OCI-LY7 (cell line): Measurements from ENCODE around the gene ACAA2. TPM values are rescaled to one million over a fixed set of nuclear protein-coding genes. Genes with fewer than 3 reads are reported as not detected.

Experiments used
- BruUV-seq: library from RNA; stranded (reverse); fragments of 400-500 nt; replicated peaks from 2 replicates; lab custom pipeline; 2021; lab: Mats Ljungman, UMichigan
- CTCF ChIA-PET: fragments of 300-600 bp; sonication (Branson Sonifier 250); formaldehyde crosslinking; loops from one replicate; lab custom pipeline; 2022; ENCODE audit warnings: antibody characterized with exemption; ENCODE audit not compliant: unreplicated experiment; lab: Charles Lee
- POLR2A ChIA-PET: fragments of 300-600 bp; sonication (Branson Sonifier 250); formaldehyde crosslinking; loops from one replicate; lab custom pipeline; 2022; ENCODE audit warnings: antibody characterized with exemption; lab: Charles Lee
- DNase-seq: peaks from one replicate; pipeline ENCODE4 v3.0.0-alpha.2; 2015; ENCODE audit warnings: low spot score
- H2AFZ ChIP-seq: fragments of 200-600 bp; sonication (generic), shearing (Covaris generic); 2 replicates; pipeline ENCODE4 v1.6.1; 2014; ENCODE audit warnings: mild to moderate bottlenecking, antibody characterized with exemption, low read length, moderate library complexity
- H3K27ac ChIP-seq: fragments of 200-600 bp; sonication (generic); 2 replicates; pipeline ENCODE4 v1.5.1; 2014; ENCODE audit warnings: mixed run types, low read depth, mild to moderate bottlenecking, moderate library complexity, low read length, inconsistent platforms; ENCODE audit not compliant: poor library complexity, severe bottlenecking
- H3K36me3 ChIP-seq: fragments of 200-600 bp; sonication (generic); 2 replicates; pipeline ENCODE4 v1.6.1; 2014; ENCODE audit warnings: mild to moderate bottlenecking, antibody characterized with exemption, low read length, moderate library complexity, mixed read lengths; ENCODE audit not compliant: insufficient read depth
- H3K4me1 ChIP-seq: fragments of 200-600 bp; sonication (generic); 2 replicates; pipeline ENCODE4 v1.5.1; 2014; ENCODE audit warnings: mild to moderate bottlenecking, low read length; ENCODE audit not compliant: insufficient read depth, poor library complexity, severe bottlenecking
- H3K4me2 ChIP-seq: fragments of 200-600 bp; sonication (generic); 2 replicates; pipeline ENCODE4 v1.6.1; 2014; ENCODE audit warnings: mild to moderate bottlenecking, low read length
- H3K4me3 ChIP-seq: fragments of 200-600 bp; sonication (generic); 2 replicates; pipeline ENCODE4 v1.5.1; 2014; ENCODE audit warnings: mild to moderate bottlenecking, low read depth, low read length; ENCODE audit not compliant: poor library complexity, severe bottlenecking
- H3K79me2 ChIP-seq: fragments of 200-600 bp; sonication (generic); 2 replicates; pipeline ENCODE4 v1.6.1; 2016; ENCODE audit warnings: low read depth, mild to moderate bottlenecking, low read length, moderate library complexity, mixed read lengths; ENCODE audit not compliant: insufficient read depth
- H3K9me2 ChIP-seq: fragments of 200-600 bp; sonication (generic); 2 replicates; pipeline ENCODE4 v1.6.1; 2016; ENCODE audit warnings: mild to moderate bottlenecking, low read length, mixed read lengths; ENCODE audit not compliant: insufficient read depth
- H3K9me3 ChIP-seq: fragments of 200-600 bp; sonication (generic); 2 replicates; pipeline ENCODE4 v1.6.1; 2014; ENCODE audit warnings: mild to moderate bottlenecking, mixed run types, low read length, mixed read lengths
- H4K20me1 ChIP-seq: fragments of 200-600 bp; sonication (generic); 2 replicates; pipeline ENCODE4 v1.6.1; 2014; ENCODE audit warnings: mild to moderate bottlenecking, antibody characterized with exemption, low read length, moderate library complexity, mixed read lengths; ENCODE audit not compliant: insufficient read depth
- CTCF ChIP-seq: fragments of 200-600 bp; sonication (generic); conservative IDR thresholded peaks from 2 replicates; pipeline ENCODE4 v1.5.1; 2014; ENCODE audit warnings: mild to moderate bottlenecking, antibody characterized with exemption, low read length, moderate library complexity, mixed read lengths
- EZH2phosphoT487 ChIP-seq: fragments of 200-600 bp; sonication (generic); IDR thresholded peaks from 2 replicates; pipeline ENCODE4 v1.6.1; 2018; ENCODE audit warnings: low read depth, borderline replicate concordance, mild to moderate bottlenecking, mixed run types, antibody characterized with exemption, low read length, moderate library complexity, mixed read lengths
- intact Hi-C: fragments of 100-400 bp; cut with micrococcal nuclease; formaldehyde crosslinking; loops from one replicate; pipeline ENCODE4 v1.10.0; 2022; ENCODE audit not compliant: unreplicated experiment
- total RNA-seq, 2 experiments: library from RNA; depleted of rRNA in 1 of 2; stranded (reverse); fragments of >200 nt in 1 of 2; shearing (Covaris generic) in 1 of 2; gene quantifications; 2 replicates each; pipeline ENCODE4 v1.2.3, GENCODE V29; 2014 to 2022

ACAA2 gene
- total RNA-seq, 2 experiments from 2014 or later = 30.8 to 54.4 TPM

DNA sequence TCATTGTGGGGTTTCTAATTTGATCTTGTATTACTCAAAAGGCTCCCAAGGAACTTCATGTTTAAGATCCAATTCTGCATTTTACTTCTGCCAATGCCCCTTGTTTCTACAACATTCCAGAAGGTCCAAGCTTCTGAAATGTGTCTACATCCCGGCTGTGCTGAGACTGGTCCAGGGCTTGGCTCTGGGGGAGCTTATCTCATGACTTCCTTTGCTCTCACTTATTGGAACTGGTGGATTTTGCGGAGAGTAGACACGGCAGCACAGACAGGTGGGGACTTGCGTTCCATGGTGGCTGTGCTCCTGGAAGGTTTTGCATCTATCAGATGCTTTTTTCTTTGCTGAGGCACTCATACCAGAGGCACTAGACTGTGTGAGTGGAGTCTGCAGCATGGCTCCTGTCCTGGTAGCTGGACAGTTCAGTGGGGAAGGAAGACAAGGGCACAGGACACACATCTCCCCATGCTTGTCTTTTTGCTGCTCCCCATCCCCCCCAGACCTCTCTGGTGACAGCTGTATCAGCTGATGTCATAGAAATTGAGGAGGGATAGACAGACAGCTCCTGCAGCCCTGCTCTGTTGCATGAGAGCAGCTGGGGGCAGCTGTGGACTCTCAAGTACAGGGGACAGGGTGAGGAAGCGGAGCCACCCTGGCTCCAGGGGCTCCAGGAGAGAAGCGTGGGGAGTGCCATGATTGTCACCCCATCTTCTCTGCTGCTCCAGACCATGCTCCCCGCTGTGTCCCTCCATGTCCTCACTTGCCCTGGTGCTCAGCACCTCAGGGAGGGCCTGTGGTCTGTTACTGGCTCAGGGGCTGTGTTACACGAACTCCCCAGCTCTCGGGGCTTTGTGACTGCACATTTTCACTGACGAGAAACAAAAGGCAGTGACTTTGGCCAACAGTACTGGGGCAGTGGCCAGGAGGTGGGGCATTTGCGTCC lies 46.0 kb downstream of the ACAA2 start:
- POLR2A ChIA-PET = no interaction called here
- Histone ChIP-seq H3K4me1 (no peaks in the 10 kb centered on the region), H3K79me2 (no peaks in the 10 kb centered on the region), H4K20me1 (no peaks in the 10 kb centered on the region), H3K4me3 (no peak overlapping the region), H2AFZ (no peak overlapping the region), H3K36me3 (no peaks in the 10 kb centered on the region), H3K9me2 (no peaks in the 10 kb centered on the region), H3K9me3 (no peaks in the 10 kb centered on the region), H3K27ac (no peak overlapping the region), H3K4me2 (no peak overlapping the region)
- no TSS peak for BruUV-seq
- intact Hi-C loops = no loop called here
- CTCF ChIA-PET = no interaction called here
- no peak for DNase-seq
- no peak for TF ChIP-seq EZH2phosphoT487

- H3K4me3 ChIP-seq = no peak overlapping the region
- no peaks in the 10 kb centered on the region for H4K20me1 ChIP-seq
- H3K27ac ChIP-seq = no peak overlapping the region
- H3K4me2 ChIP-seq = no peak overlapping the region
- ChIA-PET CTCF (no interaction called here), POLR2A (no interaction called here)
- no TSS peak for BruUV-seq
- no peaks in the 10 kb centered on the region for H3K4me1 ChIP-seq
- TF ChIP-seq EZH2phosphoT487 (no peak), CTCF (no peak)
- H3K9me3 ChIP-seq = no peaks in the 10 kb centered on the region
- intact Hi-C loops = no loop called here
- H2AFZ ChIP-seq = no peak overlapping the region
- H3K36me3 ChIP-seq = no peaks in the 10 kb centered on the region
- no peaks in the 10 kb centered on the region for H3K9me2 ChIP-seq
- DNase-seq = no peak
- H3K79me2 ChIP-seq = no peaks in the 10 kb centered on the region
Measured at GRCh38 chr18:49766646-49767045, 46.7 kb downstream of the ACAA2 start.

DNA sequence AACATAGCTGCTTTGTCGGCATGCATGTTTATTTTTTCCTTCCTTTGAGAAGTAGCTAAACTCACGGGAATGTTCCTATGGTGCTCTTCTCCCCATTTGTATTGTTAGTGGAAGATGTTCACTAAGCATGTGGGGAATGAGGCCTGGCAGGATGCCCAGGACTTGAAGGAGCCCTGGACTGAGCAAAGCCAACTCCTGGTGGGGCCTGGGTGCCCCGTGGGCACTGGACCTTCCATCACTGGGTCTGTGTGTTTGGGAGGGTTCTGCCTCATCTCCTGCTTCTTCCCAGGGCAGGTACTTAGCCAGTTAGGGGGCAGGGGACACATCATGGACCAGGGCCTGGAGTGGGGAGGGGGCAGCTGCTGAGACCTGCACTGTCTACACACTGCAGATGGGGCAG lies 49.3 kb downstream of the ACAA2 start:
- CTCF ChIA-PET = no interaction called here

More for the DNA sequence above, 49.3 kb downstream of the ACAA2 start:
- no peaks in the 10 kb centered on the region for H3K79me2 ChIP-seq
- intact Hi-C loops = no loop called here
- H2AFZ ChIP-seq = no peak overlapping the region
- H3K9me2 ChIP-seq = no peaks in the 10 kb centered on the region
- no peaks in the 10 kb centered on the region for H4K20me1 ChIP-seq
- H3K27ac ChIP-seq = no peak overlapping the region
- no peak overlapping the region for H3K4me3 ChIP-seq
- no peak for TF ChIP-seq EZH2phosphoT487
- POLR2A ChIA-PET = no interaction called here
- H3K36me3 ChIP-seq = no peaks in the 10 kb centered on the region
- H3K9me3 ChIP-seq = no peaks in the 10 kb centered on the region
- no peak overlapping the region for H3K4me2 ChIP-seq
- BruUV-seq = no TSS peak
- no peak for DNase-seq
- no peaks in the 10 kb centered on the region for H3K4me1 ChIP-seq
